Karpas-422 (cell line): ENCODE measurements around the gene DKK3. TPM values are rescaled to one million over a fixed set of nuclear protein-coding genes. Genes with fewer than 3 reads are reported as not detected.
"Not testable (repeated sequence)": the region's sequence is repeated elsewhere in the genome, so short reads cannot be mapped to it uniquely, and the experiment has no call there.

Experiments
- DNase-seq: peaks from one replicate; pipeline ENCODE4 v3.0.0-alpha.2; 2015
- H2AFZ ChIP-seq: fragments of 200-600 bp; sonication (generic); 2 replicates; pipeline ENCODE4 v1.6.1; 2014; ENCODE audit warnings: antibody characterized with exemption, low read length, mixed read lengths
- H3K27ac ChIP-seq: fragments of 200-600 bp; sonication (generic); 2 replicates; pipeline ENCODE4 v1.5.1; 2014; ENCODE audit warnings: mild to moderate bottlenecking, low read length, moderate library complexity
- H3K27me3 ChIP-seq: fragments of 200-600 bp; sonication (generic); 2 replicates; pipeline ENCODE4 v1.6.1; 2014; ENCODE audit warnings: low read length, mixed read lengths
- H3K36me3 ChIP-seq: fragments of 200-600 bp; sonication (generic); 2 replicates; pipeline ENCODE4 v1.6.1; 2014; ENCODE audit warnings: low read length, mixed read lengths; ENCODE audit not compliant: insufficient read depth
- H3K4me1 ChIP-seq: fragments of 200-600 bp; sonication (generic); 2 replicates; pipeline ENCODE4 v1.6.1; 2014; ENCODE audit warnings: mild to moderate bottlenecking, low read length, mixed read lengths
- H3K4me2 ChIP-seq: fragments of 200-600 bp; sonication (generic); 2 replicates; pipeline ENCODE4 v1.6.1; 2014; ENCODE audit warnings: low read length, low read depth, mild to moderate bottlenecking; ENCODE audit not compliant: poor library complexity, severe bottlenecking
- H3K4me3 ChIP-seq: fragments of 200-600 bp; sonication (generic); 2 replicates; pipeline ENCODE4 v1.5.1; 2014; ENCODE audit warnings: mild to moderate bottlenecking, antibody characterized with exemption, low read length, mixed read lengths
- H3K79me2 ChIP-seq: fragments of 200-600 bp; sonication (generic); 2 replicates; pipeline ENCODE4 v1.6.1; 2014; ENCODE audit warnings: mild to moderate bottlenecking, low read length, mixed read lengths
- H3K9ac ChIP-seq: fragments of 200-600 bp; sonication (generic); 2 replicates; pipeline ENCODE4 v1.6.0; 2014; ENCODE audit warnings: low read length
- H3K9me2 ChIP-seq: fragments of 200-600 bp; sonication (generic), shearing (Covaris generic); replicated peaks from 2 replicates; pipeline ENCODE4 v1.6.0; 2014; ENCODE audit warnings: mild to moderate bottlenecking, low read length, moderate library complexity; ENCODE audit not compliant: insufficient read depth
- H3K9me3 ChIP-seq: fragments of 300-700, 200-600 bp; sonication (generic); 2 replicates; pipeline ENCODE4 v1.6.1; 2014; ENCODE audit warnings: low read length, mixed read lengths
- H4K20me1 ChIP-seq: fragments of 200-600 bp; sonication (generic); 2 replicates; pipeline ENCODE4 v1.6.1; 2014; ENCODE audit warnings: mild to moderate bottlenecking, antibody characterized with exemption, low read length, low read depth; ENCODE audit not compliant: insufficient read depth
- total RNA-seq: library from RNA; depleted of rRNA; stranded (reverse); fragments of >200 nt; shearing (Covaris generic); gene quantifications from 2 replicates; pipeline ENCODE4 v1.2.3, GENCODE V29; 2014; ENCODE audit warnings: low replicate concordance

DKK3 gene
- total RNA-seq, 1 experiment from 2014 or later = not detected

DNA sequence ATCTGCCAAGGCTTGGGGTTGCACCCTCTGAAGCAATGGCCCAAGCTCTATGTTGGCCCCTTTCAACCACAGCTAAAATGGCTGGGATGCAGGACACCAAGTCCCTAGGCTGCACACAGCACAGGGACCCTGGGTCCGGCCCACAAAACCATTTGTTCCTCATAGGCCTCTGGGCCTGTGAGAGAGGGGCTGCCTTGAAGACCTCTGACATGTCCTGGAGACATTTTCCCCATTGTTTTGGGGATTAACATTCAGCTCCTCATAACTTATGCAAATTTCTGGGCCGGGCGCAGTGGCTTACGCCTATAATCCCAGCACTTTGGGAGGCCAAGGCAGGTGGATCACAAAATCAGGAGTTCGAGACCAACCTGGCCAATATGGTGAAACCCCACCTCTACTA, 32.3 kb upstream of the DKK3 start:
- H3K36me3 ChIP-seq, H4K20me1 ChIP-seq, H3K4me2 ChIP-seq, H3K9me3 ChIP-seq, DNase-seq, H3K27ac ChIP-seq, H3K9ac ChIP-seq, H3K27me3 ChIP-seq, H3K9me2 ChIP-seq, H3K4me1 ChIP-seq, H3K79me2 ChIP-seq, H2AFZ ChIP-seq, H3K4me3 ChIP-seq: not testable (repeated sequence)

DNA sequence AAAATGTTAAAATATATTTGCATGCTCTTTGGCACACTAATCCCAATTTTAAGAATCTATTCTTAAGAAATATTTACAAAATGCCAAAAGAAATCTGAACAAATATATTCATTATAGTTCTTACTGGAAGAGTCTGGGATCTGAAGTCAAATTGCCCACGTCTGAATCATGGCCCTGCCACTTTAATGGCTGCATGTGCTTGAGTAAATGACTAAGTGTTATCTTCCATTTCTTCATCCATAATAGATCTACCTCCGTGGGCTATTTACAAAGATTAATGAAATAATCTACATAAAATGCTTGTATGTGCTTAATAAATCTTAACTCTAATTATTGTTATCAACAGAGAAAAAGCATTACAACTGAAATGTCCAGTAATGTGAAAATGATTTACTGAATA, 24.5 kb upstream of the DKK3 start:
- H3K9me2 ChIP-seq = no peaks in the 10 kb centered on the region
- H3K9me3 ChIP-seq = no peaks in the 10 kb centered on the region
- H3K4me2 ChIP-seq = no peak overlapping the region
- H3K27ac ChIP-seq = no peak overlapping the region
- DNase-seq = no peak
- H3K9ac ChIP-seq = no peak overlapping the region
- no peaks in the 10 kb centered on the region; the same call in 1 of the 2 replicates for H3K27me3 ChIP-seq
- no peaks in the 10 kb centered on the region for H3K36me3 ChIP-seq
- H3K4me1 ChIP-seq = no peaks in the 10 kb centered on the region
- H2AFZ ChIP-seq = no peak overlapping the region
- no peak overlapping the region for H3K4me3 ChIP-seq
- H4K20me1 ChIP-seq = no peaks in the 10 kb centered on the region
- H3K79me2 ChIP-seq = no peaks in the 10 kb centered on the region

DNA sequence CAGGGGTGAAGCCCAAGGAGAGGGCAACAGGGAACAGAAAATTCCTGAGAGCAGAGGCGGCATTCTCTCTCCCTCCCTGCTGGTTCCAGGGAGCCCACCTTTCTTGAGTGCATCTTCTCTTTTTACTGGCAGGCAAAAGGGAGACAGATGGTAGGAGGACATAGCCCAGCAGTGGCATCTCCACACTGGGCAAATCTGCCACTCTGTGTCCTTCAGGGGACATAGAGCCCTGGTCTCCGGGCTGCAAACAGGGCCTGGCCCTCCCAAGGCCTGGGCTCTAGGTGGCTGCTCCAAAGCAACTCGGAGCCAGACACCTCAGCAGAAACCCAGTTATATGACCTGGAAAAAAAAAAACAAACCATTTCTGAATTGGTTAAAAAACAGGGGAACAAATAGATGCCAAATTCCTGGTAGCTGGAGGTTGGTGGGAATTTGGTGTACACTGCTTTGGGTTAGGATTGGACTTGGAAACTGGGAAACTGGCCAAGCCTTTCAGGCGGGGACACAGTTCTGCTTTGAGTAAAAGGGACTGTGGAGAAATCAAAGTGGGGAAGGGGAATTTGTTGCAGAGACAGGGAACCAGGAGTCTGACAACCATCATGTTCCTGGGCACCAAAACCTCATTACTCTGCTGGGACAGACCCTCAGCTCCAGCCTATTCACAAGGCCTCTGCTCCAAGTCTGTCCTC, 23.6 kb upstream of the DKK3 start:
- no peaks in the 10 kb centered on the region for H4K20me1 ChIP-seq
- no peaks in the 10 kb centered on the region for H3K4me1 ChIP-seq
- DNase-seq = no peak
- H3K27ac ChIP-seq = no peak overlapping the region
- H3K4me2 ChIP-seq = no peak overlapping the region
- no peak overlapping the region for H2AFZ ChIP-seq
- no peaks in the 10 kb centered on the region for H3K9me3 ChIP-seq
- H3K9ac ChIP-seq = no peak overlapping the region
- no peaks in the 10 kb centered on the region for H3K36me3 ChIP-seq
- H3K79me2 ChIP-seq = no peaks in the 10 kb centered on the region
- H3K4me3 ChIP-seq = no peak overlapping the region
- no peaks in the 10 kb centered on the region for H3K9me2 ChIP-seq
- no peaks in the 10 kb centered on the region; the same call in 1 of the 2 replicates for H3K27me3 ChIP-seq

DNA sequence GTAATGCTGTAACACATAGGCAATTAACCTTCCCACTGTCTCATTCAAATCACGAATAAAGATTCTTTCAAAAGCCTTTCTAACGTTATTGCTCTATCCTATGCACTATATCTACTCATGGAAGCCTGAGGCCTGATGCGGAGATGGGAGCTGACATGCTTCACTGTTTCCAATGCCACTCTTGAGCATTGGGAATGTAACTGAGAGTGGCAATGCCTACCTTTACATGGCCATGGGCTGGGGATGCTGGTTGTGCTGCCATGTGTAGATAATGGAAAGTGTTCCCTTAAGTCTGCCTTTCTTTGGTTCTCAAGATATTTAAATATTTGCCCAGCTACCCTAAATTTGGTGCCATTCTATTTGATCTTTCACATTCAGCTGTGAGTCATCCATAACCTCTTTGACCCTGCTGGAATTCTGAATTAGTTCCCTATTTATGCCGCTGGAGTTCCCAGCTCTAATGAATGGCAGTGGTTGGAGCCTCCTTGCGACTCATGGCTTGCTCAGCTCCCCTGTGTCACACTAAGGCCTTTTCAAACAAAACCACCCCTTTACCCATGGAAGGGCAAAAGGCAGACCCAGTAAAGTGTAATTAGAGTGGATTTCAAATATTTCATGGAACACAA, 21.4 kb upstream of the DKK3 start:
- Histone ChIP-seq H3K9me2 (no peaks in the 10 kb centered on the region), H3K79me2 (no peaks in the 10 kb centered on the region), H3K9ac (no peak overlapping the region), H3K27me3 (no peaks in the 10 kb centered on the region; the same call in 1 of the 2 replicates), H3K36me3 (no peaks in the 10 kb centered on the region; the same call in 1 of the 2 replicates), H3K27ac (no peak overlapping the region), H3K4me2 (no peak overlapping the region), H4K20me1 (no peaks in the 10 kb centered on the region), H3K4me3 (no peak overlapping the region), H3K9me3 (no peaks in the 10 kb centered on the region), H2AFZ (no peak overlapping the region), H3K4me1 (no peaks in the 10 kb centered on the region)
- no peak for DNase-seq

DNA sequence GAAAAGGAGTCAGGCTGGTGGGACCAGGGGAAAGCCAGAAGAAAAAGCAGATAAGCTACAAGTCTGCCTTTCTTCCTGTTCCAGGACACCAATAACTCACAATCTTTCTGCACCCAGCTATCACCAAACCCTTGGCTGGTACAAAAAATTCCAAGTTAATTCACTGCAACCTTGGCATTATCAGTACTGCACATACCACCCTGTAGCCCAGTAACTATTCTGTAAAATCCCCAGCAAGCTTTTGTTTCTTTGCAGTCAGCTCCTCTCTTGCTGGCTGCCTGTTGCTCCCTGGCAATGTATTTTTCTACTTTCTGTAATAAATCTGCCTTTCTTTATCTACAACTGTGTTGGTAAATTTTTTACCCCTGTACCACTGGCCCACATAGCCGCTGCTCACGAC, 20.7 kb upstream of the DKK3 start:
- Histone ChIP-seq H3K9ac (no peak overlapping the region), H3K79me2 (no peaks in the 10 kb centered on the region), H3K4me3 (no peak overlapping the region), H3K9me3 (no peaks in the 10 kb centered on the region), H3K4me1 (no peaks in the 10 kb centered on the region), H2AFZ (no peak overlapping the region), H3K4me2 (no peak overlapping the region), H3K27ac (no peak overlapping the region), H3K36me3 (no peaks in the 10 kb centered on the region; the same call in 1 of the 2 replicates), H3K9me2 (no peaks in the 10 kb centered on the region), H4K20me1 (no peaks in the 10 kb centered on the region), H3K27me3 (no peaks in the 10 kb centered on the region; the same call in 1 of the 2 replicates)
- DNase-seq = no peak

GRCh38 chr11:12028303-12028702, 19.9 kb upstream of the DKK3 start:
- H3K4me2 ChIP-seq = no peak overlapping the region
- no peaks in the 10 kb centered on the region for H3K9me2 ChIP-seq
- H3K9ac ChIP-seq = no peak overlapping the region
- H3K79me2 ChIP-seq = no peaks in the 10 kb centered on the region
- no peak for DNase-seq
- no peaks in the 10 kb centered on the region for H4K20me1 ChIP-seq
- H3K27ac ChIP-seq = no peak overlapping the region
- H3K9me3 ChIP-seq = no peaks in the 10 kb centered on the region
- no peak overlapping the region for H3K4me3 ChIP-seq
- H3K36me3 ChIP-seq = no peaks in the 10 kb centered on the region; the same call in 1 of the 2 replicates
- H3K4me1 ChIP-seq = no peaks in the 10 kb centered on the region
- no peaks in the 10 kb centered on the region for H3K27me3 ChIP-seq
- H2AFZ ChIP-seq = no peak overlapping the region

GRCh38 chr11:12026331-12027211, 18.1 kb upstream of the DKK3 start:
- no peaks in the 10 kb centered on the region for H4K20me1 ChIP-seq
- no peak overlapping the region for H2AFZ ChIP-seq
- DNase-seq = no peak
- H3K9ac ChIP-seq = no peak overlapping the region
- no peaks in the 10 kb centered on the region for H3K9me2 ChIP-seq
- no peak overlapping the region for H3K4me3 ChIP-seq
- no peaks in the 10 kb centered on the region for H3K27me3 ChIP-seq
- H3K9me3 ChIP-seq = no peaks in the 10 kb centered on the region
- no peaks in the 10 kb centered on the region for H3K79me2 ChIP-seq
- no peaks in the 10 kb centered on the region for H3K4me1 ChIP-seq
- H3K27ac ChIP-seq = no peak overlapping the region
- H3K36me3 ChIP-seq = no peaks in the 10 kb centered on the region; the same call in 1 of the 2 replicates
- H3K4me2 ChIP-seq = no peak overlapping the region
